Activated CD4-positive, alpha-beta T cell treated with anti-CD3 and anti-CD28 coated beads for 48 hours (primary cell): ENCODE data around the gene KCTD12.

Experiments used
- DNase-seq: peaks from one replicate; pipeline ENCODE4 v3.0.0-alpha.2; 2020

The KCTD12 gene

GRCh38 chr13:76853481-76853880 is 32.7 kb downstream of the KCTD12 start:
- no peak for DNase-seq

GRCh38 chr13:76852986-76853385 is 33.2 kb downstream of the KCTD12 start:
- no peak for DNase-seq

GRCh38 chr13:76851961-76852360 is 34.2 kb downstream of the KCTD12 start:
- DNase-seq, result no peak

- DNase-seq, result no peak
Measured at GRCh38 chr13:76849493-76849892, 36.7 kb downstream of the KCTD12 start.

- no peak for DNase-seq
Measured at GRCh38 chr13:76848596-76848995, 37.6 kb downstream of the KCTD12 start.

GRCh38 chr13:76846363-76846762 is 39.8 kb downstream of the KCTD12 start:
- DNase-seq, result no peak

GRCh38 chr13:76845865-76846264 is 40.3 kb downstream of the KCTD12 start:
- DNase-seq, result no peak

- no peak for DNase-seq
Measured at GRCh38 chr13:76845367-76845766, 40.8 kb downstream of the KCTD12 start.

GRCh38 chr13:76837801-76838200 is 48.4 kb downstream of the KCTD12 start:
- no peak for DNase-seq

- no peak for DNase-seq
Measured at GRCh38 chr13:76836311-76836710, 49.9 kb downstream of the KCTD12 start.

- no peak for DNase-seq
Measured at GRCh38 chr13:76833441-76833954, 52.7 kb downstream of the KCTD12 start.

GRCh38 chr13:76832258-76832988 is 53.8 kb downstream of the KCTD12 start:
- no peak for DNase-seq

GRCh38 chr13:76830805-76831204 is 55.4 kb downstream of the KCTD12 start:
- no peak for DNase-seq
